HG02678 (cell line): ENCODE data around the gene PANK4.

Experiments
- ATAC-seq: cut with Tn5 transposase; IDR thresholded peaks from one replicate; pipeline ENCODE4 v1.9.1; 2021; ENCODE audit warnings: mild to moderate bottlenecking, moderate library complexity; ENCODE audit not compliant: unreplicated experiment

PANK4 gene

DNA sequence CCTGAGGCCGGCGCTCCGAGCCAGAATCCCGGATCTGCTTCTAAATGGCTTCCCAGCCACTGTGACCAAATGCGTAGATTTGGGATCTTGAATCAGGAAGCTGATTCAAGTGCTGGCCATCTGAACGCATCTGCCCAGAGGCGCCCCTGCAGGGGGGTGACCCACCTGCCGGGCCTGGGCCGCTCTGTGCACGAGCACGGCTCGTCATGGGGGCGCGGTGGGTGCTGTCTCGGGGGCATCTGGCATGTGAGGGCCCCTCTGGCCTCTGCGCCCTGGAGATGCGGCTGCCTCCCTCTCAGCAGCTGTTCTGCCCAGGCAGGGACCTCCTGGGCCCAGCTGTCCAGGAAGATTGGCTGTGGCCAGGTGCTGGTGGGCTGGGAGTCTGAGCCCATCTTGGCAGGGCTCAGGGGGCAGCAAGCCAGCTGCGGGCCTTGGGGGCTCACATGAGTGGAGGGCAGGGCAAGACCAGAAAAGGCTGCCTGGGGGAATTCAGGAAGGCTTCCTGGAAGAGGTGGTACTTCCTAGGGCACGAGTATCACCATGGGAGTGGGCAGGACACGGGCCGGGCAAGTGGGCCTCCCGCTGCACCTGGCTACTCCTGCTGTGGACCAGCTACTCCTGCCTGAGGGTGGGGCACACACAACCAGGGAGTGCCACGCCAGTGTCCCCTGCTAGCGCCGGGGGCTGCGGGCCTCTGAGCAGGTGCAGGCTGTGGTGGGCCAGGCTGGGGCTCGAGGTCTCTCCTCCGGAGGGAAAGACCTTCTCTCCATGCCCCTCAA, 25.2 kb downstream of the PANK4 start:
- no peak for ATAC-seq

DNA sequence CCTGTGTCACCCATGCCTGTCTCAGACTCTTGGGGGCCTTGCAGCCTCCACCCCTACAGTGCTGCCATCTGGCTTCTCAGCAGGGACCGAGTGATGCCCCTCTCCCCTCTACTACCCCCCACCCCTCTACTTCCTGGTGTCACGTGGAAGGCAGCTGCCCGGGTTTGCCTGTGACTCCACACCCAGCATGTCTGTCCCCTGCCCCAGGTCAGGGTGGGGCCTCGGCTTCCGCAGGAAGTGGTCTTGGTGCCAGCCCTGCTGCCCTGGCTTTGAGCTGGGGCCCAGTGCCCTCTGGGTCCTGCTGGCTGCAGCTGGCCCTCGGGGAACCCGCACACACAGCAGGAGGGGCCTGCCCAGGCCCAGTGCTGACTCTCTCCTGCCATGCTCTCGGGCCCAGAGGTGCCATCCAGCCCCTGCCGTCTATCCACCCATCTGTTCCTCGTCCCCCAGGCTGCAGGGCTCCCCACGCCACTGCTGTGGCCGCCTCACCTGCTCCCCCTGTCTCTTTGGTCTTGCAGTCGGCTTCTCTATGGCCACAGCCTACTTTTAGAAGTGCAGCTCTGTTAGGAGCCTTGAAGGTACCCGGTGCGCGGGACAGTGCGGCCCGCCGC, 26.3 kb downstream of the PANK4 start:
- ATAC-seq, result no peak

GRCh38 chr1:2499260-2499659, 27.1 kb downstream of the PANK4 start:
- ATAC-seq, result no peak

DNA sequence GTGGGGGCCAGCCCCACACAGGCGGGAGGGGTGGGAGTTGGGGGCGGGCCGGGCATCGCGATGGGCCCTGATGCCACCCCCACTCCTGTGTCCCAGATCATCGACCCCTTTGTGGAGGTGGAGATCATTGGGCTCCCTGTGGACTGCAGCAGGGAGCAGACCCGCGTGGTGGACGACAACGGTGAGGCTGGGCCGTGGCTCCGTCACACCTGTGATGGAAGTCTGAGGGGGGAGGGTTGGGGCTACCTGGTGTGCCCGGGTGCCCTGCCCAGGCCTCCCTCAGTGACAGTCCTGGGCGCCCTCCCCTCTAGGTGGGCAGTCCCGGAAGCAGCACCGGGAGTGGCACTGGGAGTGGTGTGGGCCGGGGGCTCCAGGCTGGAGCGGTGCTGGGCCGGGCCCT, 27.7 kb downstream of the PANK4 start:
- ATAC-seq, result no peak

- no peak for ATAC-seq
Observed at GRCh38 chr1:2497891-2498290, 28.5 kb downstream of the PANK4 start.

DNA sequence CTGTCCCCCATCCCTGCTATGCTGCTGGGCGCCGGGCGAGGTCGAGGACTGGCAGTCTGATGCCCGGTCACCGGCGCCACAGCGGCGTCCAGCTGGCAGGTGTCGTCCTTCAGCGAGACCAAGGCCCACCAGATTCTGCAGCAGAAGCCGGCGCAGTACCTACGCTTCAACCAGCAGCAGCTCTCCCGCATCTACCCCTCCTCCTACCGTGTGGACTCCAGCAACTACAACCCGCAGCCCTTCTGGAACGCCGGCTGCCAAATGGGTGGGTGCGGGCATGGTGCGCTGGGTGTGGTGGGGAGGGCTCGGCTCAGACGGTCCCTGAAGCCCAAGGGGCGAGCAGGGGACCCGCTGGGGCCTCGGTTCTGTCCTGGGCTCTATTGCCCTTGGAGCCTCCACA, 29.6 kb downstream of the PANK4 start:
- no peak for ATAC-seq

DNA sequence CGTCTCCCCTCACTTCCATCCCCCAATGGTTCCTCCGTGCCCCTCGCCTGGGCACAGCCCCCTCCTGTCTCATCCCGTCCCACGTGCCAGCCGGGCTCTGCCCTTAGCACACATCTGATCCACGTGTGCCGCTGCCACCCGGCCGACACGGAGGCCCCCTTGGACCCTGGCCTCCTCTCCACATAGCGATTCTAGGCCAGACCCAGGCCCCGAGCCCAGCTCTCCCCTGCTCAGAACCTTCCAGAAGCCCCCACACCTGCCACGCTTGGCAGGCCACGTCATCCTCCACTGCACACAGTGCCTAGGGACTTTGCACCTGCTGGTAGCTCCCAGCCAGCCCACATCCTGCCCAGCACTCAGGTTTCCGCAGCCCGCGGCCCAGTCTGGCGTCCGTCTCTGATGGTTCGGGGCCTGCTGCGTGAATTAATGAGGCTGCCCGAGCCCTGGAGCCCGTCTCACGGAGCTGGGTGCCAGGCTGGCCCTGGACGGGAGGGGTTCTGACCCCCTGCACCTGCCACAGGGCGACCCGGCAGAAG, 30.2 kb downstream of the PANK4 start:
- no peak for ATAC-seq

DNA sequence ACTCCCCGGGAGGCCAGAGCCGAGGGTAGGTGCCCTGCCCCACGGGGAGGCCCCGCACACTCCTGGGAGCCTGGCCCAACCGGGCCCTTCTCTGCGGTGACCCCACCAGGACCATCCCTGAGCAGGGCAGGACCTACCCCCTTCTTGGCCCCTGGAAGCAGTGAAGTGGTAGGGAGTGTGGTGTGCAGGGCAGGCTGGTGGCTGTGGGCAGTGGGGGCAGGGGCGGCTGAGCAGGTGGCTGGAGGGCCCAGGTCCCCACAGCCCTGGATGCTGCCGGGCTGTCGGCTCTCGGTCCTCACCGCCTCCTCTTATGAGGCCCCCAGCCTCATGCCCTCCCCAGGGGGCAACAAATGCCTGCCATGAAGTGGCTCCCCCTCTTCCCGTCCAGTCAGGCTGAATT, 30.9 kb downstream of the PANK4 start:
- ATAC-seq, result no peak

DNA sequence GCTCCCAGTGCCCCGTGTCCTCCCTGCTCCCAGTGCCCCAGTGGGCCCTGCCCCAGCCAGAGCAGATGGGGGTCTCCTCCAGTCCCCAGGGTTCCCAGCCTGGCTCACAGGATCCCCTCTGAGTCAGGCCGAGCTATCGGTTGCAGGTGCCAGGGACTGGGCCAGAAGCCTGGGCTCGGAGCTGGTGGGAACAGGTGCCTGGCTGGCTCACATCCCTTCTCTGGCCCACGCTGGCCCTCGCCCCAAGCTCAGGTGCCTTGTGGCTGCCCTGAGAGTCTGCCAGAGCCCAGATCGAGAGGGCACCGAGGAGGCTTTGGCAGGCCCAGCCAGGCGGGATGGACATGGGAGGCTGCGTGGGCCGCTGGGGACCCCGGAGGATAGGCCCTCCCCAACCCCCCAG, 31.4 kb downstream of the PANK4 start:
- ATAC-seq, result no peak

DNA sequence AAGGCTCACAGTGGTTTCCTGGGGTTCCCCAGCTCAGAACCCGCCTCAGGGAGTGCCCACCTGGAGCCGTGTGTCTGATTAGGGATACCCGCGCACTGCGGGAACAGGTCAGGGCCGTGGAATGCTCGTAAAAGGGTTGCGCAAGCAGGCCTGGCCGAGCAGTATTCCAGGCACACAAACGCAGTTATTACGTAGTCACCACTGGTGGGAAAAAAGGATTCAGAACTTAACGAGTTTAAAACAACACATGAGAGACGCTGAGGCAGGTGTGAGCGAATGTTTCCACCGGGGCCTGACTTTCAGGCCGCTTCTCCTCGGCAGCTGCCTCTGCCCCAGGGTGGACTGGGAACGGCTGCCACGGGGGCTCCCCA, 32.1 kb downstream of the PANK4 start:
- no peak for ATAC-seq

DNA sequence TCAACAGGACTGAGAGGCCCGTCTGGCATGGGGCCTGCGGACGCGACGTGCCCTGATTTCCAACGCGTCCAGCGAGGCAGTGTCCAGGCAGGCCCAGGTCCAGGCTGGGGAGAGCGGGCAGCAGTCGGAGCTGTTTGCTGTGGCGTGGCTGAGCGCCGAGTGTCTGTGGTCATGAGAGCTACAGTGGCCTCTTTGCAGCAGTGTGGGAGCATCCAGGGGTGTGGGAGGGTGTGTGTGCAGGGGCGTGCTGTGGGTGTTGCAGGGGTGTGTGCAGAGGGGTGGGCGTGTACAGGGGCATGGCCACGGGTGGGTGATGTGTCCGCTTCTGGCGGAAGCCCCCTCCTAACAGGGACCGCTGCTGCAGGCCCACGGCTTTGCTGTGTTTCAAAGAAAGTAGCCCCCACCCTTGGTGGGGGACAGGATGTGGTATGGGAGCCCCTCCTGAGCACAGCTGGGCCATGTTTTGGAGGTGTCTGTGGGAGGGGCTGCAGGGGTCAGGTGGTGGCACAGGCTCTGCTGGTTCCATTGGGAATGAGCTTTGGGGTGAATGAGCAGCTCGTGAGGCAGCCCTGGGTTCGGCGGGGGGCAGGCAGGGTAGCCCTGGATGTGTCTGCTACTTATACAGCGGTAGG, 32.6 kb downstream of the PANK4 start:
- no peak for ATAC-seq

- ATAC-seq, result no peak
Observed at GRCh38 chr1:2493218-2493617, 33.2 kb downstream of the PANK4 start.

- no peak for ATAC-seq
Observed at GRCh38 chr1:2492091-2492490, 34.3 kb downstream of the PANK4 start.

GRCh38 chr1:2489615-2490014, 36.8 kb downstream of the PANK4 start:
- no peak for ATAC-seq

GRCh38 chr1:2488688-2489087, 37.7 kb downstream of the PANK4 start:
- no peak for ATAC-seq

DNA sequence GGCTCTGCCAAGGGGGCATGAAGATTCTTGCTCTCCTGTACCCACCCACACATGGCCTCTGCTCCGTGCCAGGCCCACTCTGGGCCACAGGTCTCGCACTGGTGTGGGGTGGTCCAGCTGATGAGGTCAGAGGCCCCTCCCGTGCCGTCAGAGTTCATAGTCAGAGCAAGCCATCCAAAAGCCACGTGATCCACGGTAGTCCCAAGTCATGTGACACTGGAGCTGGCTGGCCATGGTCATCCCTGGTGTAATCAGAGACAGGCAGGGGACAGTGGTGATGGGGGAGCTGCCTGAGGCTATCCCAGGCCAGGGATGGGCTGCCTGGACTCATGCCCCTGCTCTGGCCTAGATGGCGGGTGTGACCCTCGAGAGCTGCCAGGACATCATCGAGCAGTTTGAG, 39.8 kb downstream of the PANK4 start:
- no peak for ATAC-seq

- ATAC-seq, result no peak
Observed at GRCh38 chr1:2486041-2486440, 40.4 kb downstream of the PANK4 start.

GRCh38 chr1:2483970-2484369, 42.4 kb downstream of the PANK4 start:
- no peak for ATAC-seq

DNA sequence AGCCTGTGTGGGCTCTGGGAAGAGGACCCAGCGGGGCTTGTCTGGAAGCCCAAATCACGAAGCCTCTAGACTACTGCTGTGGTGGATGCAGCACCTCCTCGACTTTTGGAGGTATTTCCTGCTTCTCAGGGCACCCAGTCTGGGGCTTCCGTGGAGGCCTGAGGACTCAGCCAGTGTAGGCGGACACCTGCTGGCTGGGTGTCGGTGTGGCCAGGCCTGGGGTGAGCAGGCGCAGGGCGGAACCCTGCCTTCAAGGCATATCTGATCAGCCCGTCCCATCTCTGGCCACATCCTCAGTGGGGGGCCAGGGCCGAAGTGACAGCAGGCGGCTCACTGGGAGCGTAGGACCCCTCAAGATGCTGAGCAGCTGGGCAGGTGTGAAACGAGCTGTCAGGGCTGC, 43.4 kb downstream of the PANK4 start:
- no peak for ATAC-seq

DNA sequence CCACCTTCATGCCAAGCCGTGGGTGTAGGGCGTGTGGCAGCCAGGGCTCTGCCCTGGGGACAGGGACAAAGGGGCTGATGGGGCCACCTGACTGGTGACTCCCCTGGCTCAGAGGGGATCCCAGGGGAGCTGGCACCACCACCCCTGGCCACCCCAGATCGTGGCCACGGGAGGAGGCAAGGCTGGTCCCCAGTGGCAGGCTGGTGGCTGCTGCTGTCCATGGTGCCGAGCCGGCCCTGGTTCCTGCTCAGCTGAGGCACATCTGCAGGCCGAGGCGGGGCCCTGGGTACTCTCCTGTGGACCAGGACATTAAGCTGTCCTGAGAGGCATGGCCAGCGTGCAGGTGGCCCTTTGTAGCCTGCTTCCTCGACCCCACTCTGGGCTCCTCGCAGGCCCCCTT, 43.8 kb downstream of the PANK4 start:
- ATAC-seq, result no peak

DNA sequence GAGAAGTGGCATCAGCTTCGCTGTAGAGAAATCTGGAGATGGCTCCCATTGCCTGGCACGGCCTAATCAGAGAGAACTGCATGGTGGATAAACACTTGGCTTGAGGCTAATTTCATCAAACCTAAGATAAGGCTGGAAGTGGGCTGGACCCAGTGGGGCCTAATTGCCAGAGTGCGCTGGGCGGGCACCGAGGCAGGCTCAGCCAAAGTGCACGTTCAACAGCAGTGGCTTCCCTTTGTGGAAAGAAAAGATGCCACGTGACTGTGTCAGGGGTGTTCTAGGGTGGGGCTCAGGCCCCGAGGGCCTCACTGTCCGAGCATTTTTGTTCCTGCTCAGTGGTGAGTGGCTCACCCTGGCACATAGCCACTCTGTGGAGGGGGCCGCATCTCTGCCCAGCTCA, 44.5 kb downstream of the PANK4 start:
- ATAC-seq, result no peak

DNA sequence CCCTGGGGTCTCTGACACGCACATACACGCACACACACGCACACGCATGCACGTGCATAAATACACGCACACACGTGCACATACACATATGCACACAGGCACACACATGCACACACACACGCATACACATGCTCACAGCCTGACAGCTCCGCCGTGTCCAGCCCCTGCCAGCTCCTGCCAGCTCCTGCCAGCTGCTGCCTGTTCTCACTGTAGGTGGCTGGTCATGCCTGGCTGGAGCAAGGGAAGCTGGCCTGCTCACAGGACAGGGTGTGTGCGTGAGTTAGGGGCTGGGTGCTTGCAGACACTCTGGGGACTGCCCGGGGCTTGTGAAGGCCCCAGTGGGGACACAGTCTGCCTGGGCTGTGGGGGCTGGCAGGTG, 45.4 kb downstream of the PANK4 start:
- ATAC-seq, result no peak
